Medulla oblongata (tissue), 1 donor: ENCODE data around the gene EPS8.
"Not testable (repeated sequence)": the region's sequence is repeated elsewhere in the genome, so short reads cannot be mapped to it uniquely, and the experiment has no call there.

ENCODE experiments used
- DNase-seq: peaks from one replicate; pipeline ENCODE4 v3.0.0-alpha.2; 2015; ENCODE audit errors: extremely low spot score

Gene EPS8

GRCh38 chr12:15648558-15648957 lies 140.6 kb downstream of the EPS8 start:
- DNase-seq = no peak

GRCh38 chr12:15646581-15646980 lies 142.6 kb downstream of the EPS8 start:
- DNase-seq = no peak

GRCh38 chr12:15644700-15645099 lies 144.5 kb downstream of the EPS8 start:
- DNase-seq = no peak

- DNase-seq = no peak
These were observed 151.0 kb downstream of the EPS8 start for GRCh38 chr12:15638231-15638630.

DNA sequence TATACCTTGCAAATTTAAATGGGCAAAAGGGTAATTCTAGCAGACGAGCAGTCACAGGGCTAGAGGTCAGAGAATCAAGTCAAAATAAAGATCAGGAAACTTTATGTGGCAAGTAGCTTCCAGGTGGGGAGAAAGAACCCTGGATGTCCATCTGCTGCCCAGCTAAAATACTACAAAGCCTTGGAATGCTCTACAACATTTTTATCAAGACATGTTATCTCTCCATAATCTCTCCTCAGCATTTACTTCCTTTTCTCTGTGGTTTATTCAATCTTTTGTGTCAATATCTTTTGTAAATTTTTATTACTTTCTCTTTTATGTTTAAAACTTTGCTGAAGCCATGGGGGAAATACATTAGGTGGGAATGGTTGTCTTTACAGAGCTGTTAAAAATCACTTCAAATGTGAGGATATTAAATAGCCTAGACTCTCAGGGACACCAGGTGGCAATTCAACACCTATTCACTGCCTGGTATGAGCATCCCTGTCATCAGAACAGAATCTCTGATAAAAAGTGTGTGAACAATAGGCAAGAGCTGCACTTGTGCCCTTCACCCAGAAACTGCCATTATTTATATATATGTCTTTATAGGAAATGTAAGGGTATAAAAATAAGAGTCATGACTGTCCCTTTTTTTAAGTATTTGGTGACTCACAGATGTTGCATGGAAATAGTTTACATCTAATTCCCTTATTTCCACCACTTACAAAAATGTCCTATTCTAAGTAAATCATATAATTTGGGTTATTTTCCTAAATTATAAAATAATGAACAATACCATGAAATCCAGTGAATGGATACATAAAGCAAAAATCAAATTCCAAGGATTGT lies 152.9 kb downstream of the EPS8 start:
- no peak for DNase-seq

DNA sequence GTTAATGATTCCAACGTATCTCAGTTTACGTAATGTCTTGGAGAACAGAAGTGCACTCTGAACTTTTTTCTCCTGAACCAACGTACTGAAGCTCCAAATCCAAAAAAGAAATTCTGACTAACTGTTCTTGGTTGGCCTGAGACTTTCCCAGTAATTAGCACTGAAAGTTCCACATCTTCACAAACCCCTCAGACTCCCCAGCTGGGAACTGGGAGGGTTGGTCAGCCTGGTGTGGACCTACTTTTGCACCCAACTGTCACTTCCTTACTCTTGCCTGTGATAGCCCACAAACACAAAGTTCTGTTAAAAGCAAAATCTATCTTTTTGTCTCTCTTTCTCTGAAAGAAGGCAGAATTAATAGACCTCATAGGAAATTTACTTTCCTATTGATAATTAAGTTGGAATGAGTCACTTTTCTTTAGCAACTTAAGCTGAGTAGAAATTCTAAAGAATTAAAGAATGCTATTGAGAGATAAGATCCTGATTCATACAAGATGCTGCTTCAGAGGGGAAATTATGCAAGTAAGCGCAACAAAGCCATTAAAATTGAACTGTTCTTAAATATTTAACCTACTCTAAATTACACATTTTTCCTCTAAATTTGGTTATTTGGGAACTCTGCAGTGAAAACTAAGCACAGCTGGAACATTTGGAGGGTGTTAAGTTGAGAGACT lies 155.0 kb downstream of the EPS8 start:
- DNase-seq = no peak

GRCh38 chr12:15633201-15633600 lies 156.0 kb downstream of the EPS8 start:
- no peak for DNase-seq

DNA sequence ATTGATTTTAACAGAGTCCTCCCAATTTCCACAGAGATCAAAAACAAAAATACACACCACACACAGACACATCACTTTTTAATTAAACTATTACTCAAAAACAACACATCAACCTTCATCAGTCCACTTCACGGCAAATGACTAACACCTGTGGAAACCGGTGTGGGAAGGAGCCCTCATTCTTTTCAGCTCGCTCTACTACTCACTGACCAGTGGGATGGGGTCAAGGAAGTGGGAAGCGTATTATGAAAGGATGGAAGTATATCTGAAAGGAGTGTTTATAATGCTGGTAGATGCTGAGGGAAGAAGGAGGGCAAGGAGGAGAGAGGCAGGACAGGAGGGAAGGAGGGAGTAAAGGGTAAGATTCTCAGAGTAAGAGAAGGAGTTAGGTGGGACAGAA lies 156.5 kb downstream of the EPS8 start:
- DNase-seq = no peak

GRCh38 chr12:15631007-15631715 lies 158.0 kb downstream of the EPS8 start:
- no peak for DNase-seq

DNA sequence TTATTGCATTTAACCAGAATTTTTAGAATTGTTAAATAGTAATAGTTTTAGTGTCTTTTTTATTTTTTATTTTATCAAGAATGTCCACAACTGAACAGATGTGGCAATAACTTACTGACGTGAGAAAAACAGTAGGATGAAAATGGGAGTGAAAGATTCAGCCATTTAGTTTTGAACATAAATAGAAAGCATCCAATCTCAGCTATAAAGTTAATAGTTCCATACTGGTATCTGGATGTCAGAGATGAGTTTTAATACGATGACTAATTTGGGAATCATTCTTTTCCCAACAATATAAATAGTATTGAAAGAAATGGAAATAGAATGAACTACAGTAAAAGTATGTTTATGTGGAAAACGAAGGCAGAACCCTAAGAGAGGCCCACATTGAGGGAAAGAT lies 159.4 kb downstream of the EPS8 start:
- DNase-seq = no peak

DNA sequence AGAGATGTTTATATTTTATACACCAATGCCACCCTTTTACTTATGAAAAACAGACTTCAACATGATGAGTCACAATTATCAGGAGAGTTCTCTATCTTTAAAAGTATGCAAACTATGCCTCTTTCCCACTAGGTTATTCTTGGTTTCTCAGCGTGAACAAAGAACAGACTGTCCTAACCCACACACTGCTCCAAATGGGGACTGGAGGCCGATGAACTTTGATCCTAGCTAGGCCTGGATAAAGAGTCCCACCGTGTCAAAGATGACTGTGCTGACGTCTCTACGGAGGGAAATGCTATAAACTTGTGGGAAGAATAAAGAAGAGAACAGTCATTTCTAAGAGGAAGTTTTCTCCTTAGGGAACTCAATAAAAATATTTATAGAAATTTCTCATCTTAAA lies 160.1 kb downstream of the EPS8 start:
- peak; percentile 59 for DNase-seq

GRCh38 chr12:15627995-15628945 lies 160.9 kb downstream of the EPS8 start:
- DNase-seq = peak; percentile 37

GRCh38 chr12:15625075-15625474 lies 164.1 kb downstream of the EPS8 start:
- DNase-seq = no peak

DNA sequence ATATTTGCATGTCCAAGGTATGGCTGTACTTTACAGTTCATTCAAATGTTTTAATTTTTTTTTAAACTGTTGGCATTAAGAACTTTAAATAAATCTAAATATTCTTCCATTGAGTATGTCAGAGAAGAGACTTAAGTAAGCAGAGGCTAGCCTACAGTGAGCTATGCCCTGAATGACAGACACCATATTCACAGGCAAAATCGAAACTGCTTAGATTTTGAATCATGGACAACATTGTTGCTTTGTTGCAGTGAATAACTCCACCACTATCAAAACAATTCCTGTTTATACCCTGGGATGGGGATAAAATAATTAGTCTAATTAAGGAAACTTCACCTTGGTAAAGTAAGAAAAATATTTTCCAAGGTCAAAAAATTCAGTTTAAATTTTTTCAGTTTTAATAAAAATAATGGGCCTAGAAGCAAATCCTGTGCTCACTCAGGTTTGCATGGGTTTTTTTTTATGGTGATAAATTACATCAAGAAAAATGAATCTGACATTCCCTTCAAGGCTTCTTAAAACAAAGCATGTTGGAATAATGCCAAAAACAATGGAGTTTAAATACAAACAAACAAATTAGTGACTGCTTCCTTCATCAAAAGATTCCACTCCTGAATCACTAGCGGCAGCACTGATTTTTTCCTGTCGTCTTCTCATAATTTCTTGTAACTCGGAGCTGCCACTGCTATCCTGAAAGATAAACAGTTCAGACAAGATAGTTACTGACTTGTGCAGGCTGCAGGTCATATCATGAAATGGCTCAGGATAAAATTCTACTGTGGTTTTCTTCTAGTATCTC lies 168.2 kb downstream of the EPS8 start:
- peak; percentile 6 for DNase-seq

- not testable (repeated sequence) for DNase-seq
These were observed 172.7 kb downstream of the EPS8 start for GRCh38 chr12:15616495-15616894.

DNA sequence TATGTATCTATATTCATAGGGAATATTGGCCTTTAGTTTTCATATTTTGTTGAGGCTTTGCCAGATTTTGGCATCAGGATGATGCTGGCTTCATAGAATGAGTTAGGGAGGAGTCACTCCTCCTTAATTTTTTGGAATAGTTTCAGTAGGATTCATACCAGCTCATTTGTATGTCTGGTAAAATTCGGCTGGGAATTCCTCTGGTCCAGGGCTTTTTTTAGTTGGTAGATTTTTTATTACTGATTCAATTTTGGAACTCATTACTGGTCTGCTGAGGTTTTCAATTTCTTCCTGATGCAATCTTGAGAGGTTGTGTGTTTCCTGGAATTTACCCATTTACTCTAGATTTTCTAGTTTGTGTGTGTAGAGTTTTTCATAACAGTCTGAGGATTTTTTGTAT lies 175.2 kb downstream of the EPS8 start:
- no peak for DNase-seq

GRCh38 chr12:15608941-15609340 lies 180.2 kb downstream of the EPS8 start:
- DNase-seq = no peak

GRCh38 chr12:15608406-15608805 lies 180.8 kb downstream of the EPS8 start:
- no peak for DNase-seq

- DNase-seq = no peak
These were observed 183.2 kb downstream of the EPS8 start for GRCh38 chr12:15605881-15606590.

GRCh38 chr12:15603474-15604085 lies 185.6 kb downstream of the EPS8 start:
- no peak for DNase-seq
